Epithelial cell of proximal tubule (primary cell): ENCODE data around the gene MRNIP. TPM values are rescaled to one million over a fixed set of nuclear protein-coding genes. Genes with fewer than 3 reads are reported as not detected.

Experiments
- DNase-seq: peaks from one replicate; pipeline ENCODE4 v3.0.0-alpha.2; 2011; ENCODE audit warnings: low read depth
- H3K4me3 ChIP-seq: 2 replicates; pipeline ENCODE4 v1.5.1; 2011; ENCODE audit warnings: low read depth, mild to moderate bottlenecking, low read length
- total RNA-seq: library from RNA; depleted of rRNA; stranded (reverse); fragments of >200 nt; gene quantifications from 2 replicates; pipeline ENCODE4 v1.2.3, GENCODE V29; 2015
- TF ChIP-seq, protein P1 (sequence below): conservative IDR thresholded peaks from 2 replicates; pipeline ENCODE4 v1.5.1; 2012; ENCODE audit warnings: low read depth, mild to moderate bottlenecking, low read length

MRNIP gene
- total RNA-seq, 1 donor from 2014 or later = 22.1 TPM

- DNase-seq = no peak
- no peak overlapping the region for H3K4me3 ChIP-seq
- TF ChIP-seq, protein P1, sequence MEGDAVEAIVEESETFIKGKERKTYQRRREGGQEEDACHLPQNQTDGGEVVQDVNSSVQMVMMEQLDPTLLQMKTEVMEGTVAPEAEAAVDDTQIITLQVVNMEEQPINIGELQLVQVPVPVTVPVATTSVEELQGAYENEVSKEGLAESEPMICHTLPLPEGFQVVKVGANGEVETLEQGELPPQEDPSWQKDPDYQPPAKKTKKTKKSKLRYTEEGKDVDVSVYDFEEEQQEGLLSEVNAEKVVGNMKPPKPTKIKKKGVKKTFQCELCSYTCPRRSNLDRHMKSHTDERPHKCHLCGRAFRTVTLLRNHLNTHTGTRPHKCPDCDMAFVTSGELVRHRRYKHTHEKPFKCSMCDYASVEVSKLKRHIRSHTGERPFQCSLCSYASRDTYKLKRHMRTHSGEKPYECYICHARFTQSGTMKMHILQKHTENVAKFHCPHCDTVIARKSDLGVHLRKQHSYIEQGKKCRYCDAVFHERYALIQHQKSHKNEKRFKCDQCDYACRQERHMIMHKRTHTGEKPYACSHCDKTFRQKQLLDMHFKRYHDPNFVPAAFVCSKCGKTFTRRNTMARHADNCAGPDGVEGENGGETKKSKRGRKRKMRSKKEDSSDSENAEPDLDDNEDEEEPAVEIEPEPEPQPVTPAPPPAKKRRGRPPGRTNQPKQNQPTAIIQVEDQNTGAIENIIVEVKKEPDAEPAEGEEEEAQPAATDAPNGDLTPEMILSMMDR = no peak
Measured at GRCh38 chr5:179860301-179860700, 1.7 kb upstream of the MRNIP start.

DNA sequence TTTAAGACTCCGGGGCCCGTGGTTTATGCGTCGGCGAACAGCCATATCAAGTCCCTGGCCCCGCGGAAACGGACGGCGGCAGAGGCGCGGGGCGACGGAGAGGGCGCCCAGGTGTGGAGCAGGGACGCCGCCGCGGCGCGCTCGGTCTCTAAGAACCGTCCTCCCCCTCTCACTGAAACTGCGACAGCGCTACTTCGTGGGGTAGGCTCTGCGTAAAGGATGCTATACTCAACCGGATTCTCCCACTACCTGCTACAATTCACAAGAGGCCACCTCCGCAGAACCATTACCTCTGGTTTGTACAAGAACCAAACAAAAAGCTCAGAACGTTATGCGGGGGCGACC is 404 bp downstream of the MRNIP start:
- DNase-seq = no peak
- H3K4me3 ChIP-seq = peak overlapping the region; percentile 91
- TF ChIP-seq, protein P1 = no peak

- no peak overlapping the region for H3K4me3 ChIP-seq
- DNase-seq = no peak
- TF ChIP-seq, protein P1 = no peak
Measured at GRCh38 chr5:179854356-179854755, 4.3 kb downstream of the MRNIP start.

DNA sequence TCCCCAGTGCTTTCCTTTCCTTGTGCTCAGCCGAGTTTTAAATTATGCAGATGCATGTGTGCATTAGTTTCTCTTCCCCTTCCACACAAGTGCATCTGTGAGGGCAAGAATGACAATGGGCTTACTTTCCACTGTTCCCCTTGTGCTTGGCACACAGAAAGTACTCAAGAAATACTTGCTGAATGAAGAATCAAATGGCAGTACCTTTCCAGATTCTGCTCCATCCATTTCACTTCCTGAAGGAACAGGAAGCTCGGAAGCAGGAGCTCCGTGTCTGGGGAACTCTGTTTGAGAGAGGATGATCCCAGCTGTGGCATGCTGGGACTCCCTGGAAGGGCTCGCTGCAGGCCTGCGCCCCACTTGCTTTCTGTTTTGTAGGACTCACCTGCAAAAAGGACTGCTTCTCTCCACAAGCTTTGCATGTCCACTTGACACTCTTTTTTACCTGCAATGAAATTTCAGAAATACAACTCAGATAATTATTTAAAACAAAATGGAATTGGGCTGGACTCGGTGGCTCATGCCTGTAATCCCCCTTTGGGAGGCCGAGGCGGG is 5.5 kb downstream of the MRNIP start:
- TF ChIP-seq, protein P1 = no peak
- DNase-seq = no peak

DNA sequence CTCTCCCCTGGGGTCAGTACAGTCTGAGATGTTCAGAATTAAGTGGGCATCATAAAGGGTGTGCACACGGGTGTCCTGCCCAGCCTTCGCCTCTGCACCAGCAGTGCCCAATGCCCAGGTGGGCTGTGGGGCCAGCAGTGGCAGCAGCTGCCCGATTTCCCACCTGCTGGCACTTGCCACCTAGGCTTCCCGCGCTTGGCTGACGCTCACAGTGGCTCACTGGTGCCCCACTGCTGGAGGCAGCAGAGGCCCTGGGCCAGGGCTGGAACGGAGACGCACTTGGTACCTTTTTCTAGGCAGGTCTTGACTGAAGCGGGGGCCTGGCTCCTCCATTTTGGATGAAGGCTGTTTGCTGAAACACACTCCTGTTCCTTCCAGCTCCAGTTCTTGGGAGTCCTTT is 17.0 kb downstream of the MRNIP start:
- no peak overlapping the region for H3K4me3 ChIP-seq
- no peak for DNase-seq
- TF ChIP-seq, protein P1 = no peak

More for the DNA sequence above, 5.5 kb downstream of the MRNIP start:
- H3K4me3 ChIP-seq = no peak overlapping the region

DNA sequence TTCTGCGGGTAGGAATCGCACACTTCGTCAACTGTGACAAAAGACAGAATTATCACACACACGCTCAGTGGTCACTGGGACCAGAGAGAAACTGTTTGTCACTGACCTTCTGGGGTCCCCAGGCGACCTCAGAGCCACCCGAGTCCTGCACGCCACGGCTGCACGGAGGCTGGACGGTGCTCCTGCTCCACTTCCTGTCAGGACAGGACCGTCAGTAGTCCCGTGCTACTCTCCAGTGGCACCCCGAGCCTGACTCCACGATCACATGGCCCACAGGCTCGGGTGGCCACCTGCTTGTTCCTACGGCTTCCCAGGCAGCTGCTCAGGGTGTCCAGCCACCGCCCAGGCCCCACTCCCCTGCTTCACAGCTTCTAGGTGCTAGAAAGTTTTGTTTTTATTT is 17.9 kb downstream of the MRNIP start:
- H3K4me3 ChIP-seq = no peak overlapping the region
- TF ChIP-seq, protein P1 = no peak
- no peak for DNase-seq

DNA sequence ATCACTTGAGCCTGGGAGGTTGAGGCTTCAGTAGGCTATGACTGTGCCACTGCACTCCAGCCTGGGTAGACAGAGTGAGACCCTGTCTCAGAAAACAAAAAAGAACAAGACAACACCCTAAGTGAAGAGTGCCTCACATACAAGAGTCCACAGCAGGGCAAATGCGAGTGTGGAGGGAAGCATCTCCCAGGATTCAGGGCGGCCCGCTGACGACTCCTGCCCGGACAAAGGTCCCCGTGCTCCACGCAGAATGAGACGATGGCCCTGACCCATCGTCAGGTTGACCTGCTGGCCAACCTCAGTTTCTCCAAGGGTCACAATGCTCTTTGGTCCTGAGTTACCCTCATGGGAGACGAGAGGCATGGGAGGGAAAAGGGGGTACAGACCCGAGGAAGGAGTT is 18.3 kb downstream of the MRNIP start:
- DNase-seq = no peak
- TF ChIP-seq, protein P1 = no peak
- H3K4me3 ChIP-seq = no peak overlapping the region
